AG09319 (cell line): Measurements from ENCODE around the gene UNC119B.
"Not testable (repeated sequence)": the region's sequence is repeated elsewhere in the genome, so short reads cannot be mapped to it uniquely, and the experiment has no call there.

Source experiments
- DNase-seq: peaks from one replicate; pipeline ENCODE4 v3.0.0-alpha.2; 2010; ENCODE audit warnings: low read depth; ENCODE audit errors: extremely low read depth
- TF ChIP-seq, protein P1 (sequence below): IDR thresholded peaks from 2 replicates; pipeline ENCODE4 v1.5.1; 2011; ENCODE audit warnings: low read depth, mild to moderate bottlenecking, inconsistent platforms, low read length, moderate library complexity

UNC119B gene

DNA sequence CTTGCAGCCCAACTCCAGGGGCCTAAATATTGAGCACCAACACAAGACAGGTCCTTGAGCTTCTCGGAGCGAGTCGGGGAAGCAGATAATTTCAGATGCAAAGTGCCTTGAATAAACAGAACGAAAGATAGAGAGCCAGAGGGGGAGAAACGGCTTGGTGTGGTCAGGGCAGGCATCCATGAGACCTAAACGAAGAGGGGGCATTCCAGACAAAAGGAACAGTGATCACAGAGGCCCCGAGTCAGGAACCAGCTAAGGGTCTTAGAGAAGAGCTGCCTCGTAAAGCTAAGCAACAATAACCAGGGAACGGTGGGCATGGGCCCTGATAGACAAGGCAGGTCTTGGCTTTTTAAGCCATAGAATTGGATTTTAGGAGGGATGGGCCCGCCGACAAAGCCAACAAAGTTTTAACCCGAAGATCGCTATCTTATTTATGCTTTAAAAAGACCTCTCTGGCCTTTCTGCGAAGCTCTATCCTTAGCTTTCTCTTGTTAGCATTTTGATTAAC, 14.9 kb downstream of the UNC119B start:
- TF ChIP-seq, protein P1, sequence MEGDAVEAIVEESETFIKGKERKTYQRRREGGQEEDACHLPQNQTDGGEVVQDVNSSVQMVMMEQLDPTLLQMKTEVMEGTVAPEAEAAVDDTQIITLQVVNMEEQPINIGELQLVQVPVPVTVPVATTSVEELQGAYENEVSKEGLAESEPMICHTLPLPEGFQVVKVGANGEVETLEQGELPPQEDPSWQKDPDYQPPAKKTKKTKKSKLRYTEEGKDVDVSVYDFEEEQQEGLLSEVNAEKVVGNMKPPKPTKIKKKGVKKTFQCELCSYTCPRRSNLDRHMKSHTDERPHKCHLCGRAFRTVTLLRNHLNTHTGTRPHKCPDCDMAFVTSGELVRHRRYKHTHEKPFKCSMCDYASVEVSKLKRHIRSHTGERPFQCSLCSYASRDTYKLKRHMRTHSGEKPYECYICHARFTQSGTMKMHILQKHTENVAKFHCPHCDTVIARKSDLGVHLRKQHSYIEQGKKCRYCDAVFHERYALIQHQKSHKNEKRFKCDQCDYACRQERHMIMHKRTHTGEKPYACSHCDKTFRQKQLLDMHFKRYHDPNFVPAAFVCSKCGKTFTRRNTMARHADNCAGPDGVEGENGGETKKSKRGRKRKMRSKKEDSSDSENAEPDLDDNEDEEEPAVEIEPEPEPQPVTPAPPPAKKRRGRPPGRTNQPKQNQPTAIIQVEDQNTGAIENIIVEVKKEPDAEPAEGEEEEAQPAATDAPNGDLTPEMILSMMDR: no peak
- no peak for DNase-seq

DNA sequence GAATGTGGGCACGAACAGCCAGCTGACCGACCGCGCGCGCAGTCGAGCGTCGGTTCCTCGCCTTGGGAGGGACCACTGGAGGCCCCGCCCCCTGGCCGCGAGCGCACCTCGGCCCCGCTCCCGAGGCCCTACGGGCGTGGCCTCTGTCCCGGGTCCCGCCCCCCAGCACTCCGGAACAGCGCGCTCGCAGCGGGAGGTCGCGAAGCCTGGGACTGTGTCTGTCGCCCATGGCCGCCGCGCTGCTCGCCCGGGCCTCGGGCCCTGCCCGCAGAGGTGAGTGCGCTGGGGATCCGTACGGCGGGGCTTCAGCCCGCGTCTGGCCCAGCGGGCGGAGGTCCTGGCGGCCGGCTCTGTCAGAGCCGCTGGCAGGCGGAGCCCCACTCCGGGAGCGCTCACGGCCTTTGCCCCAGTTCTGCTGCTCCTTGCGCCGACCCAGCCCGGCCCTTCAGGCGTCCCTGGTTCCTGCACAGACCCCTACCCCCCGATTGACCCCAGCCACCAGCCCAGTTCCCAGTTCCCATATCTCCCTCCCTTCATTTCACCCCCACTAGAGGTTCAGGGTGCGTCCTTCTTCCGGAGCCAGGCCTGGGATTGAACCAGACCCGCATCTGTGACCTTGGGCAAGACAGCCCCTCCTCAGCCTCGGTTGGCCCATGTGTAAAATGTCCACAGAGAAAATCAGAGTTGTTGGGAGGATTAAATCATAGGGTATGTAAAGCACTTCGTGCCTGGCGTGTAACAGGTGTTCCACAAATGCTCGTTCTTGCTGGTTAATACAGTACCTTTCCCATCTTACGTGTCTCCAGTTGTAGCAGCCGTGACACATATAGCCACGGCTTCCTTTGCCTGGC, 15.6 kb downstream of the UNC119B start, which contains the start of gene ACADS:
ACADS (plus strand) TSS at position 168 of the 851 bp plus-strand sequence; CDS start at position 228, 60 bp downstream.
- peak; percentile 43 for DNase-seq

DNA sequence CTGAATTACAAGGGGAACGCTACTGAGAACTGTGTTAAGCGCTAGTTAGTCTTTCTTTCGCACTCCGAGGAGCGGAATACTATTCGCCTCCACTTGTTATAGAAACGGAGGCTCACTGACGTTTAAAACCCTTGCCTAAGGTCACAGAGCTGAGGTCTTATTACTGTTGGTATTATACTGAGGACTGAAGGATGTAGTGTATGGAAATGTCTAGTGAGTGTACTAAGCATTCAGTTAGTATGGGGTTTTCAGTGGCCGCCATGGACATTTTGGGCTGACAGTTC, 16.2 kb downstream of the UNC119B start:
- TF ChIP-seq, protein P1: no peak
- no peak for DNase-seq

More for the DNA sequence above, 15.6 kb downstream of the UNC119B start, which contains the start of gene ACADS:
- TF ChIP-seq, protein P1: no peak

DNA sequence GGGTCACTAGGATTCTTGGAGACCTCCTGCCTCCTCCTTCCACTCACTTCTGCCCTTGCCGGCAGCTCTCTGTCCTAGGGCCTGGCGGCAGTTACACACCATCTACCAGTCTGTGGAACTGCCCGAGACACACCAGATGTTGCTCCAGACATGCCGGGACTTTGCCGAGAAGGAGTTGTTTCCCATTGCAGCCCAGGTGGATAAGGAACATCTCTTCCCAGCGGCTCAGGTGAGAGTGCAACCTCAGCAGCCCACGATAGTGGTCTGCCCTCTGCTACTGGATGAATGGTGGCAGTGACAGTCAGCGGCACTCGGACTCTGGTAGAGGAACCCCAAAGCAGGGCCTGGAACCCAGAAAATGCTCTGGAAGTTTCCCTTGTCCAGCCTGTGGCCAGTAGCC, 16.7 kb downstream of the UNC119B start:
- TF ChIP-seq, protein P1: no peak
- DNase-seq: no peak

DNA sequence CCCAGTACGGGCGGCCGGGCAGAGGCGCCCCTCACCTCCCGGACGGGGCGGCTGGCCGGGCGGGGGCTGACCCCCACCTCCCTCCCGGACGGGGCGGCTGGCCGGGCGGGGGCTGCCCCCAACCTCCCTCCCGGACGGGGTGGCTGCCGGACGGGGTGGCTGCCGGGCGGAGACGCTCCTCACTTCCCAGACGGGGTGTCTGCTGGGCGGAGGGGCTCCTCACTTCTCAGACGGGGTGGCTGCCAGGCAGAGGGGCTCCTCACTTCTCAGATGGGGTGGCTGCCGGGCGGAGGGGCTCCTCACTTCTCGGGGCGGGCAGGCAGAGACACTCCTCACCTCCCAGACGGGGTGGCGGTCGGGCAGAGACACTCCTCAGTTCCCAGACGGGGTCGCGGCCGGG, 21.9 kb downstream of the UNC119B start:
- DNase-seq: not testable (repeated sequence)

DNA sequence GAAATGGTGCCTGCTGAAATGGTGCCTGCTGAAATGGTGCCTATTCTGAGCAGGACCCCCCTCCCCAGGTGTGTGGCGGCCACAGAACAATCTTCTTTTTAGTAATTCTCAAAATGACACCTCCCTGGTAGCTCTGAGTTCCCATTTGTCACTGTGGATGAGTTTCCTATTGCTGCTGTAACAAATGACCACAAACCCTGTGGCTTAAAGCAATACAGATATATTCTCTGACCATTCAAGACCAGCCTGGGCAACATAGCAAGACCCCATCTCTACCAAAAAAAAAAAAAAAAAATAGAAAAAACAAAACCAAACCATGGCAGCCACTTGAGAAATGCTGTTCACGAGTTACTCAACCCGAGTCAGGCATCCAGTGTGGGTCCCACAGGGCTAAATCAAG, 23.3 kb downstream of the UNC119B start:
- DNase-seq: no peak
- TF ChIP-seq, protein P1: no peak

DNA sequence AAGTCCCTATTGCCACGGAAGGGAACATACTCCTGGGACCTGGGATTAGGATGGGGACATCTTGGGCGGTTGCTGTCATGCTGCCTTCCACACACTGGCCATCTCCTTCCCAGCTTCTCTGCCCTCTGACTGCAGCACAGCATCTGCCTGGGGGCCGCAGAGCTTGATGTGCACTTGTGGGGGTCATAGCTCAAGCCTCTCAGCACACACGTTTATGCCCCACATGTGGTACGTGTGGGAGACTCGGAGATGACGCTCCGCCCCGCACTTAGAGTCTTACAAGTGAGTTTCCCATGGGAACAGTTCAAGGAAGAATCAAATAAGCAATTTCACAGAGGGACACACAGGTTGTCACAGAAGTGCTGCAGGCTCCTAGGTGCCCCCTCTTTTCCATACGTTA, 24.0 kb downstream of the UNC119B start:
- TF ChIP-seq, protein P1: no peak
- DNase-seq: no peak
